ENCODE data around the gene OR8G1.
"Not testable (repeated sequence)": the region's sequence is repeated elsewhere in the genome, so short reads cannot be mapped to it uniquely, and the experiment has no call there.

The OR8G1 gene

DNA sequence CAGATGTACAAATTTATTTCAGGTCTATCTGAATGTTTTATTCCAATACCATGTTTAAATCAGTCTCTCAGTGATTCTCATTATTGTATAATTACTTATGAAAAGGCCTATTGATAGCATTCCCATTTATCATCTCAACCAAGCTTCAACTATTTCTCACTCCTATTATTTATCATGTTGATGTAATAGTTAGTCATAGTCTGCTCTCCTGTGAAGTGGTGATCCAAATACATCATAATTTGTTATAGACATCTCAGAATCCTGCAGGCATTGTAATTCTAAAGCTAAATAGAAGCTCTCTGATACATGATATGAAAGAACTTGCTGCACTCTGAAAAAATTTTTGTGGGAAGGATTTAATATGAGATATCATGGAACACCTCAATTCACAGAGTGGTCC, 21.8 kb upstream of the OR8G1 start:
- Histone ChIP-seq H3K79me2 (ENCODE audit: low read length) (no peaks in the 10 kb centered on the region), H3K9ac (ENCODE audit: low read length) (no peak overlapping the region), H3K36me3 (replicated peaks; ENCODE audit: low read depth, low read length) (no peaks in the 10 kb centered on the region), H2AFZ (ENCODE audit: low read depth, low read length) (no peak overlapping the region), H3K4me2 (ENCODE audit: low read length) (no peak overlapping the region), H3K27ac (ENCODE audit: low read length) (no peak overlapping the region), H4K20me1 (ENCODE audit: insufficient read depth, low read length) (no peaks in the 10 kb centered on the region), H3K9me3 (ENCODE audit: insufficient read depth, low read length) (no peaks in the 10 kb centered on the region), H3K4me1 (ENCODE audit: low read length) (no peaks in the 10 kb centered on the region), H3K4me3 (ENCODE audit: low read length) (no peak overlapping the region), H3K27me3 (ENCODE audit: low read depth, low read length) (no peaks in the 10 kb centered on the region)
- TF ChIP-seq EZH2phosphoT487 (IDR thresholded peaks at IDR 0.05; ENCODE audit: low read depth): no peak
- TF ChIP-seq, protein P1, sequence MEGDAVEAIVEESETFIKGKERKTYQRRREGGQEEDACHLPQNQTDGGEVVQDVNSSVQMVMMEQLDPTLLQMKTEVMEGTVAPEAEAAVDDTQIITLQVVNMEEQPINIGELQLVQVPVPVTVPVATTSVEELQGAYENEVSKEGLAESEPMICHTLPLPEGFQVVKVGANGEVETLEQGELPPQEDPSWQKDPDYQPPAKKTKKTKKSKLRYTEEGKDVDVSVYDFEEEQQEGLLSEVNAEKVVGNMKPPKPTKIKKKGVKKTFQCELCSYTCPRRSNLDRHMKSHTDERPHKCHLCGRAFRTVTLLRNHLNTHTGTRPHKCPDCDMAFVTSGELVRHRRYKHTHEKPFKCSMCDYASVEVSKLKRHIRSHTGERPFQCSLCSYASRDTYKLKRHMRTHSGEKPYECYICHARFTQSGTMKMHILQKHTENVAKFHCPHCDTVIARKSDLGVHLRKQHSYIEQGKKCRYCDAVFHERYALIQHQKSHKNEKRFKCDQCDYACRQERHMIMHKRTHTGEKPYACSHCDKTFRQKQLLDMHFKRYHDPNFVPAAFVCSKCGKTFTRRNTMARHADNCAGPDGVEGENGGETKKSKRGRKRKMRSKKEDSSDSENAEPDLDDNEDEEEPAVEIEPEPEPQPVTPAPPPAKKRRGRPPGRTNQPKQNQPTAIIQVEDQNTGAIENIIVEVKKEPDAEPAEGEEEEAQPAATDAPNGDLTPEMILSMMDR (IDR thresholded peaks at IDR 0.05; ENCODE audit: low read depth, low read length): no peak

DNA sequence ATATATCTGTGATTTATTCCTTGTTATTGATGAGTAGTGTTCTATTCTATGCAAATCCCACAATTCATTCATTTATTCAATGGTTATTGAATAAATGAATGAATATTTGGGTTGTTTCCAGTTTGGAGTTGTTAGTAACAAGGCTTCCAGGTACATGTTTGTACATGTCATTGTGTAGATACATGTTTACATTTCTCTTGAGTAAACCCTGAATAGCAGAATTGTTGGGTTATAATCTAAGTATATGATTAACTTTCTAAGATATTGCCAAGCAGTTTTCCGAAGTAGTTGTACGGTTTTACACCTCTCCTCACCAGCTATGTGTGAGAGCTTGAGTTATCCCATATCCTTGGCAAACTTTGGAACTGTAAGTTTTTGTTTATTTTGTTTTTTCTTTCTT, 18.5 kb upstream of the OR8G1 start:
- H3K27me3 ChIP-seq (ENCODE audit: low read depth, low read length): no peaks in the 10 kb centered on the region
- no peaks in the 10 kb centered on the region for H4K20me1 ChIP-seq (ENCODE audit: insufficient read depth, low read length)
- TF ChIP-seq, protein P1 (IDR thresholded peaks at IDR 0.05; ENCODE audit: low read depth, low read length): no peak
- TF ChIP-seq EZH2phosphoT487 (IDR thresholded peaks at IDR 0.05; ENCODE audit: low read depth): no peak
- H3K4me1 ChIP-seq (ENCODE audit: low read length): peaks cover 6% of the 10 kb centered on the region
- no peaks in the 10 kb centered on the region for H3K9me3 ChIP-seq (ENCODE audit: insufficient read depth, low read length)
- H3K9ac ChIP-seq (ENCODE audit: low read length): no peak overlapping the region
- H3K36me3 ChIP-seq (replicated peaks; ENCODE audit: low read depth, low read length): no peaks in the 10 kb centered on the region
- no peak overlapping the region for H3K27ac ChIP-seq (ENCODE audit: low read length)
- no peaks in the 10 kb centered on the region for H3K79me2 ChIP-seq (ENCODE audit: low read length)
- H3K4me2 ChIP-seq (ENCODE audit: low read length): no peak overlapping the region
- H3K4me3 ChIP-seq (ENCODE audit: low read length): no peak overlapping the region
- no peak overlapping the region for H2AFZ ChIP-seq (ENCODE audit: low read depth, low read length)

DNA sequence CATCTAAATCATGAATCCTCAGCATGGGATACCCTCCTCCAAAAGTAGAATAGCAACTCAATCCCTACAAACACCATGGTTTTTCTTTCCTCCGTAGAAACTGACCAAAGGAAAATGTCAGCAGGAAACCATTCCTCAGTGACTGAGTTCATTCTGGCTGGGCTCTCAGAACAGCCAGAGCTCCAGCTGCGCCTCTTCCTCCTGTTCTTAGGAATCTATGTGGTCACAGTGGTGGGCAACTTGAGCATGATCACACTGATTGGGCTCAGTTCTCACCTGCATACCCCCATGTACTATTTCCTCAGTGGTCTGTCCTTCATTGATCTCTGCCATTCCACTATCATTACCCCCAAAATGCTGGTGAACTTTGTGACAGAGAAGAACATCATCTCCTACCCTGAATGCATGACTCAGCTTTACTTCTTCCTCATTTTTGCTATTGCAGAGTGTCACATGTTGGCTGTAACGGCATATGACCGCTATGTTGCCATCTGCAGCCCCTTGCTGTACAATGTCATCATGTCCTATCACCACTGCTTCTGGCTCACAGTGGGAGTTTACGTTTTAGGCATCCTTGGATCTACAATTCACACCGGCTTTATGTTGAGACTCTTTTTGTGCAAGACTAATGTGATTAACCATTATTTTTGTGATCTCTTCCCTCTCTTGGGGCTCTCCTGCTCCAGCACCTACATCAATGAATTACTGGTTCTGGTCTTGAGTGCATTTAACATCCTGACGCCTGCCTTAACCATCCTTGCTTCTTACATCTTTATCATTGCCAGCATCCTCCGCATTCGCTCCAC, 16.1 kb upstream of the OR8G1 start:
- not testable (repeated sequence) for H3K4me2 ChIP-seq (ENCODE audit: low read length); H3K9ac ChIP-seq (ENCODE audit: low read length); H3K4me3 ChIP-seq (ENCODE audit: low read length); H3K36me3 ChIP-seq (replicated peaks; ENCODE audit: low read depth, low read length); H3K27me3 ChIP-seq (ENCODE audit: low read depth, low read length); H3K9me3 ChIP-seq (ENCODE audit: insufficient read depth, low read length); H3K27ac ChIP-seq (ENCODE audit: low read length); H2AFZ ChIP-seq (ENCODE audit: low read depth, low read length); H4K20me1 ChIP-seq (ENCODE audit: insufficient read depth, low read length); H3K4me1 ChIP-seq (ENCODE audit: low read length); H3K79me2 ChIP-seq (ENCODE audit: low read length)

DNA sequence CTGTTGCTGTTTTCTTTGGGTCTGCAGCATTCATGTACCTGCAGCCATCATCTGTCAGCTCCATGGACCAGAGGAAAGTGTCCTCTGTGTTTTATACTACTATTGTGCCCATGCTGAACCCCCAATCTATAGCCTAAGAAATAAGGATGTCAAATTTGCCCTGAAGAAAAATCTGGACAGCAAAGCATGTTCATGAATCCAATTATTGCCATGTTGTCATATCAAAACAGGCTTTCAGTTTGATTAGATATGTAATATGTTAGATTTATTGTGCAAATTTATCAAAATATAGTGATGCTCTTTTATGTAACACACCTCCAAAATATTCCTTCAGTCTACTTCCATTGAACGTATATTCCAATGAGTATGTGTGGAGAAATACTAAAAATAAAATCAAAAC, 15.4 kb upstream of the OR8G1 start:
- Histone ChIP-seq H3K4me3 (ENCODE audit: low read length) (no peak overlapping the region), H3K36me3 (replicated peaks; ENCODE audit: low read depth, low read length) (no peaks in the 10 kb centered on the region), H4K20me1 (ENCODE audit: insufficient read depth, low read length) (no peaks in the 10 kb centered on the region), H3K9me3 (ENCODE audit: insufficient read depth, low read length) (no peaks in the 10 kb centered on the region), H3K4me2 (ENCODE audit: low read length) (no peak overlapping the region), H3K4me1 (ENCODE audit: low read length) (peaks cover 6% of the 10 kb centered on the region), H3K27ac (ENCODE audit: low read length) (no peak overlapping the region), H3K79me2 (ENCODE audit: low read length) (no peaks in the 10 kb centered on the region), H3K9ac (ENCODE audit: low read length) (no peak overlapping the region), H2AFZ (ENCODE audit: low read depth, low read length) (no peak overlapping the region), H3K27me3 (ENCODE audit: low read depth, low read length) (0 out of 2 replicates have a peak, but pooled peaks cover 3% of the 10 kb centered on the region)
- no peak for TF ChIP-seq EZH2phosphoT487 (IDR thresholded peaks at IDR 0.05; ENCODE audit: low read depth)
- TF ChIP-seq, protein P1 (IDR thresholded peaks at IDR 0.05; ENCODE audit: low read depth, low read length): no peak
